GM21619 (cell line): ENCODE data around the gene LRRTM1.

Source experiments
- ATAC-seq: cut with Tn5 transposase; IDR thresholded peaks from one replicate; pipeline ENCODE4 v1.9.1; 2021; ENCODE audit not compliant: unreplicated experiment

LRRTM1 gene, protein sequence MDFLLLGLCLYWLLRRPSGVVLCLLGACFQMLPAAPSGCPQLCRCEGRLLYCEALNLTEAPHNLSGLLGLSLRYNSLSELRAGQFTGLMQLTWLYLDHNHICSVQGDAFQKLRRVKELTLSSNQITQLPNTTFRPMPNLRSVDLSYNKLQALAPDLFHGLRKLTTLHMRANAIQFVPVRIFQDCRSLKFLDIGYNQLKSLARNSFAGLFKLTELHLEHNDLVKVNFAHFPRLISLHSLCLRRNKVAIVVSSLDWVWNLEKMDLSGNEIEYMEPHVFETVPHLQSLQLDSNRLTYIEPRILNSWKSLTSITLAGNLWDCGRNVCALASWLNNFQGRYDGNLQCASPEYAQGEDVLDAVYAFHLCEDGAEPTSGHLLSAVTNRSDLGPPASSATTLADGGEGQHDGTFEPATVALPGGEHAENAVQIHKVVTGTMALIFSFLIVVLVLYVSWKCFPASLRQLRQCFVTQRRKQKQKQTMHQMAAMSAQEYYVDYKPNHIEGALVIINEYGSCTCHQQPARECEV

DNA sequence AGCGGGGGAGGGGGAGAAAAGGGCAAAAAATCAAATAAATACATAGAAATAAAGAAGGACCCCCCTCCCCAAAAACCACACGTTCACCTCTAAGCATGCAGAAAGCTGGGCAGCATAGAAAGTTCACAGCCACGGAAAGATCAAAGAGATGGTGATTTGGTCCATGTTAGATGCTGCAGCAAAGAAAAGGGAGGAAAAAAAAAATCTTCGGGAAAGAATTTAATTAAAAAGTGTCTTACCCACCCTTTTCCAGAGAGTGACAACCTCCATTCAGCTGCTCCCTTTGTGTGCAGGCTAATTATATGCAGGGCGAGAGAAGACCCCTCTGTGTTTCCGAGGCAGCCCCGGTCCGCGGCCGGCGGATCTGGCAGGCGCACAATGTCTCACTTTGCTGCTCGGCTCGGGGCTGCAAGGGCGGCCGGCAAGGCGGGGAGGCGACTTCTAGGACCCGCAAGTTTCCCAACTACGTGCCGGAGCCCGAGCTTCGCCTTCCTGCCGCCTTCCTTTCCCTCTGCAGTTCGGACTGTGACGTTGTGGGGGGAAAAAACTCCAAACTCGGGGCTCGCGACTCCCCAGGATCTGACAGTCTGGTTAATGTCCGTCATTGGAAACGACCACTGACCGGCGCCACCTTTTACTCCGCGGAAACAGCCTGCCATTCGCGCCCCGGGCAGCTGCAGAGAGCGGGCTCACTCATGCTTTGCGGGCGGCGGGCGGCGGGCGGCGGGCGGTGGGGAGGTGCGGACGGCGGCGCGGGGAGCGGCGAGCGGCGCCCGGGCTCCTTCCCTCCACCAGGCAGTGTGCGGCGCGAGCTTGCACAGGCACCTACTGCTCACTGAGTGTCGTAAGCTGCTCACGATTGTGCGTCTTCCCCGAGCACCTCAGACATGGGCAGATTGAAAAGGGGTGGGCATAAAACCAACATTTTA lies at the start of gene LRRTM1:
LRRTM1 (minus strand) TSS at position 844 of the 929 bp plus-strand sequence. CDS start 933 bp downstream, outside the sequence.
- ATAC-seq, result no peak

DNA sequence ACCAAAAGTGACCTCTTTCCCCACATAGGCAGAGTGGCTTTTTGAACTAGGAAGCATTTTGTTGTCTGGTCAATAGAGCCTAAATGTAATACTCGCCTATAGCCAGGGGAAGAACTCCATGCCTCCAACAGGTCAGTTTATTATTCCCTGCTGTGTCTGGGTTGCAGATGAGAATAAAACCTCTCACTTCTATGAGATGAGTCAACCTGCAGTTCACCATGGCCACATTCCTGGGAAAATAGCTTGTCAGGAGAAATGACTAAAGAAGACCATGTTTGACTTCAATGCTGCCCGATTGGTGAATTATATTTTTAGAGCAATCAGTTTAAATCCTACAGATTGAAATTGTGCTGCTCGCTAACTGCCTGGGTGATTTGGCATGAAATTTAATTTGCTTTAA lies 46.7 kb upstream of the LRRTM1 start:
- ATAC-seq, result no peak

DNA sequence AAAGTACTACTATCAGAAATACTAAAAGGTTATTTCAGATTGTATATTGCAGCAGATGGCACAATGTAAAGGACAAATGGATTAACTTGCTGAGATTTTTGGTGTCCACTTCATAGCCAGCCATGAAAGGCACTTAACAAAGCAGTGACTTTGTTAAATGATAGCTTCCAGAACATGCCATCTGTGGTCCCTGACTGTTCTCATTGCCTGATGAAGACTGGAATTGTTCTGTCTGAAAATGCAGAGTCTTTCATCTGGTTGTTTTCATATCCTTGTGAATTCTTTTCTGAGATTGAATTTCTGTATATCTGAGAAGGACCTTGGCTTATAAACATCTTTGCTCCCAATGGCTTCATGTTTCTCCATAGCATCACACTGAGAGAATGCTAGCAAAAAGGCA lies 44.4 kb upstream of the LRRTM1 start:
- no peak for ATAC-seq

DNA sequence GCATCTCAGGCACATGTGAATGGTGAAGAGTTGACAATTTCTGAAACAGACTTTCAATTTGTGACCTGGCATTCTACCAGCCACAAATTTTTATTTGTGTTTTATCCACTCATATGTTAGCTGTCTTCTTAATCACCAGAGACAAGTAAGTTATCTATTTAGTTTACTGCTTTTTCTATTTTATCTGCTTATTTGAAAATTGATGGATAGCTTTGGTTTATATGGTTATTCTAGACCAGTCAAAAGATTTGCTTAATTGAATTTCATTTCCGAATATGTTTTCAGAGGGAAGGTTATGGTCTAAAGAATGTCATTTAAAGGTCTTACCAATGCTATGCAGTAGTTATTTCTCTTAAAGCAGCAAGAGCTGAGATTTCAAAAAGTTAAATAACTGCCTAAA lies 43.5 kb upstream of the LRRTM1 start:
- no peak for ATAC-seq

DNA sequence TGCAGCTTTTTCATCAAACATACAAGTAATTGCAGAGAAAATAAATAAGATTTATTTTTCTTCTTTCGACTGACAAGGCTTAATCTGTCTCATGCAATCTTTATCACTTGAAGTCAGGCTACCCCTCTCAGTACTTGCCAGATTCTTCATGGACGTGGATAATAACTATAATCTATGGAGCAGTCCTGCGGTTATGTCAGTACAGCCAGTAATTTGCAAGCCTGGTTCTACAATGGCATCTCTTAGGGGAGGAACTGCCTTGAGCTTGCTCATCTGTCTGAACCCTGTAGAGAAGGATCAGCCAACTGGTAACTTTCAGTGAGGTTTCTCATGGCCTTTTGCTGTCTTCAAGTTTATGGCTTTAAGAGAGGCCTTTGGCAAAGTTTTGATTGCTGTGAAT lies 35.5 kb upstream of the LRRTM1 start:
- no peak for ATAC-seq

DNA sequence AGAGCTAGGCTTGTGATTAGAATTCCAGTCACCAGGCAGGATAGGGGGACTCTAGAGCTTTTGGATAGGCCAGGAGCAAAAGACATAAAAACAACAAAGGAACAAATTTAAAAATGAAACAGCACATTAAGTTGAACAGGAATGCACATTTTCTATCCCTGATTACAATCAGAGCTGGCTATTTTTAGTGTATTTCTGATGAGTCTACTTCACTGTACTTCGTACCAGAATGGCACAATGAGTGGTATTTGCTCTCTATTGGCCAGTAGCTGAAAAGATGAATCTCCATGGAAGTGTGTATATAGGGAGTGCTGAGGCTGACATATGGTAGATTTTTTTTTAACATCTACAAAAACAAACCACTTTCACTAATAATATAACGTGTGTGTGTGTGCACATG lies 34.2 kb upstream of the LRRTM1 start:
- ATAC-seq, result no peak

DNA sequence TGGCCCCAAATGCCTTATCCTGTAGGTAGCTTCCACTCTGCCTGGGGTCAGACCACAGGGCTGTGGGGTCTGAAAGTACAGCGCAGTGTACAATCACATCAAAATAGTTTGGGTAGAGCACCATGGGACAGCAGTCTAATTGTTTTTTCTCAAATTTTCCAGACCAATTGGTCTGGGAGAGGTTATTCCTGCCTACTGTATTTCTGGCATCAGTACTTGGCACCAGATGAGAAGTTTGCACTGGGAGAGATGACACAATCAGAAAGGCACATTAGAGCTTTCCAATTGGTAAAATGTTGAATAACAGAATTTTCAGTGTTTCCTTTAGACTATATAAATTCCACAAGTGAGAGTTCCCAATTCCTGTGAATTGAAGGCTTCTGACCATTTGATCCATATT lies 30.9 kb upstream of the LRRTM1 start:
- ATAC-seq, result no peak

DNA sequence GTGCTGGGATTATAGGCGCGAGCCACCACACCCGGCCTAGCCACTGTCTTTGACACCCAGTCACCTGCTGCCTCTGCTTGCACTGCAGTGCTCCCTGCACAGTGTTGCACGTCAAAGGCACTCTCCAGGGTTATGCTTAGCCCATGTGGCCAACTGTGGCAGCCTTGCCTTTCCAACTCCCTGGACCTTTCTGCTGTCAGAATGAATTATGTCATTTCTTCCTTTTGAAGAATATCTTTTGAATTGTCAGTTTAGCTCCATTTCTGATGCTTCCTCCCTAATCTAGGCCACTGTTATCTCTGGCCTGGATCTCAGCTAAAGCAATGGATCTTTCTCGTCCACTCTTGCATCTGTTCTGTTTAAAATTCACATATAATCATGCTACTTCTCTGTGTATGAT lies 29.3 kb upstream of the LRRTM1 start:
- ATAC-seq, result no peak

DNA sequence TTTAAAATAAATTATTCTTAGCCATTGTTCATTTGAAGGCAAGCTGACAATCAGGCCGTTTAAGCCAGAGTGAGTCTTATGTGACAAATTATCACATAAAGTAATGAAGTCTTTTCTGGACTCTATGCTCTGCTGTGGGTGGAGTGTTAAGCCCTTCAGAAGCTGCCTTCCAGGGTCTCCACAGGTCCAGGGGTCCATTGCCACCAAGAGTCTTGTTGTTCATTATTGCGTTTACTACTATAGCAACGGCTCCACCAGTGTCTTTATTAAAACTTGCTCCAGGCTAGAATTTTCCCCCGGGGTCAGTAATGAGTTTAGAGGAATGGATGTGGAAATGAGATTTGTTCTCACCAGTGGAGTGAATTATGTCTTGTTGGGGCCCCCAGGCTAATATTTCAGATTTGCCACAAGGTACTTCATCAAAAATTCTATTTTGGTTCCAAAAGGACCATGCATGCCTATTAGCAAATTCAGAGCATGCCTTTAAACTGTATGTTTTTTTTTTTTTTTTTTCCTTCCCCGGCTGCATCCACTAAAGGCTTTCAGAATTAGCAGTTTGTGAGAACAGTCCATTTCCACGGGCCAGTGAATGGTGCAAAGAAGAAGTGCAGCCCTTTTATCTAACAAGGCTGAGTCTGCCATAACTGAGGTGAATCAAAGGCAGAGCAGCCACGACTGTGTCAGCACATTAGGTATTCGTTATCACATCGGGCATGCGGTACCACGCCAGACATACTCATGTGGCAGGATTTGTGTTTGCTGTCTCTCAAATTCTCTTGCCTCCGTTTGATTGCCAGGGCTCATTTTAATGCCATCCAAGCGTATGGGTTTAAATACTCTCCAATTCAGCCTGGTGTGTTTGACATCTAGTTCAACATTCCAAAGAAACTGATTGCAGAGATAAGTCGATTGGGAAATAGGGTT lies 26.2 kb upstream of the LRRTM1 start:
- no peak for ATAC-seq

DNA sequence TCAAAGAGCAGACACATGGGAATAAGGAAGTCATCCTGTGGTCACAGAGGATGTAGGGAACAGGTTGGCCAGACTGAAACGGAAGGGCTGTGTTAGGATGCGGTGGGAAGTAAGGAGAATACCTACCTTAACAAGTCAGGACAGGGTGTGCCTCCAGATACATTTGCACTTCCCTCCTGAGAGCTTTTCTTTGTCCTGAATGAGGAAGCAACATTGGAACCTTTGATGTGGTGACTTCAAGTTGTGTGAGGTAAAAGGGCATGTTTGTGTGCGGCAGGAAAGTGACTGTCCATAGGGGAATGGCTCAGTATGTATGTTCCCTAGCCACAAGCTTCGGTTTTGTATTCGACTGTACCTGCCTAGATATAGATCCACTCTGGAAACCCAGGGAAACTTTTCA lies 24.9 kb upstream of the LRRTM1 start:
- no peak for ATAC-seq

DNA sequence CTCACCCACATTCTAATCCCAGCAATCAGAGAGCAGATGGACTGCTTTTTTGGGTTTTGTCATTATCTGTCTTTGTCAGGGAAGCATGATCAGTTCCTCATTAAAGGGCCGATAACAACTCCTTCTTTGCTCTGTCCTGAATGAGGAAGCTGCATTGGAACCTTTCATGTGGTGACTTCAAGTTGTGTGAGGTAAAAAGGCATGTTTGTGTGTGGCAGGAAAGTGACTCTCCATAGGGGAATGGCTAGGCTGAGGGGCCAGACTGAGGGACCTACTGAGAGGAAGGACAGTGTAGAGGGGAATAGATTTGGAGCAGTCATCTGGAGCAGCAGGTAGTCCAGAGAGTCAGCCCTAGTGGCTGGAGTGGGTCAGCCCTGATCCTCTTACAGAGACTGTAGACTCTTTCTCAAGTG lies 23.6 kb upstream of the LRRTM1 start:
- ATAC-seq, result no peak

DNA sequence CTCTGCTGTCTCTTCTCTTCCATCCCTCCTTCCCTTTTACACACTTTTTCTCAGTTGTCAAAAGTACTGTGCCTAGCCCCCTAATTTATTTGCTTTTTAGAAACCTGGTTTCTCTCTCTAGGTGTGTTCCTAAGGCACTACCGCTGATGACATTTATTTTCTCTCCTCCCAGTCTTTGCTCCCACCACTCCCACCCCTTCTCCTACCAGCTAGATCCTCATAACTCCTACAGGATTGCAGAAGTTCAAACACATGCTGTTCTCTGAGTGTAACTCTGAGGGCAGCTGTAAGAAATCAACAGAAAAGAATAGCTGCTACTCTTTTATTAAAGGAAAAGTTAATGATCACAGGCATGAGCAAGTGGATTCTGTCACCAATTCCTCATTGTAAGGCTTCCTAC lies 22.3 kb upstream of the LRRTM1 start:
- no peak for ATAC-seq

DNA sequence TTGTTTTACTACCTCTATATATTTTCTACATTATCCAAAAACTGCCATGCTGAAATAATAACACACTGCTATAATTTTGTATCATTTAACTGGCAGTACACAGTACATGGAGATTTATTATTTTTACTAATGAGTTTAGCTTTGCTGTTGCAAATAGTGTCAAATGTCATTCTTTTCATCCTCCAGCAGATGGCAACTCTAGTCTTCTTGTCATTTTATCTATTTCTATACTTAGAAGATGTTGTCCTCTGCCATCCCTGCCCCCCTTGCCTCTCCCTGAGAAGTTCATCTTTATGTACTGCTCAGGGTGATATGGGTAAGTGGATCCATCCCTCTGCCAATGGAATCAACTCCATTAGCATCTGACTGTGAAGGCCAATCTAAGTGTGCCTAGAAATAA lies 21.7 kb upstream of the LRRTM1 start:
- no peak for ATAC-seq

DNA sequence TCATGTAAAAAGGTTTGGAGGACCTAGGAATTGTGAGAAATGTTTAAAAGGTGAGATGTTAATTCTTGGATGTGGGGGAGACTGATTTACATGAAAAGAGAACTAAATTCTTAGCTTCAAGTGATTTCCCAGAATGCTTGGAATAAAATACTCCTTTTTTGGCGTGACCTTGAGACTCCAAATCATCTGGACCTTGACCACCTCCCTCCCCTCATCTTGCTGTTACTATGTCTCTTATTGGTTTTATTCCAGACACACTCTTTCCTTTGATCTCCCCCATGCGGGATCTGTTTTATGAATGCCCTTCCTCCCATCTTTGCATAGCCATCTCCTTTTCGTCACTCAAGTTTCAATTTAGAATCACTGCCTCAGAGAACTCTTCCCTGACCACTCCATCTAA lies 20.0 kb upstream of the LRRTM1 start:
- no peak for ATAC-seq

DNA sequence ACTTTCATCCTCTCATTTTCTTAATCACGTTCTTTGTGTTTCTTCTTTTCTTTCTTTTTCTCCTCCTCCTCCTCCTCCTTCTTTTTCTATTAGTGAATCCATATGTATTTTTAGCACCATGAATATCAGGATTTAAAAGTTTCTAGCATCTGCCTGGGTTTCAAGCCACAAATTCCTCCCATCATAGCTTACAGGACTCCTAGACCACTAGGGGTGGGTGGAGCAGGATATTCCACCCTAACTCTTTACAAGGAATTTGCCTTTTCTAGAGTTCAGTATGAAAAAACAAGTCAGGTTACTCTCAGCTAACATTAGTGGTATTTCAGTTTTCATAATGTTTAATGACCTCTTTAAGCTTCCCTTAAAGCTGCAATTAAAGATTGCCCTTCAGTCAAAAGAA lies 19.1 kb upstream of the LRRTM1 start:
- no peak for ATAC-seq

DNA sequence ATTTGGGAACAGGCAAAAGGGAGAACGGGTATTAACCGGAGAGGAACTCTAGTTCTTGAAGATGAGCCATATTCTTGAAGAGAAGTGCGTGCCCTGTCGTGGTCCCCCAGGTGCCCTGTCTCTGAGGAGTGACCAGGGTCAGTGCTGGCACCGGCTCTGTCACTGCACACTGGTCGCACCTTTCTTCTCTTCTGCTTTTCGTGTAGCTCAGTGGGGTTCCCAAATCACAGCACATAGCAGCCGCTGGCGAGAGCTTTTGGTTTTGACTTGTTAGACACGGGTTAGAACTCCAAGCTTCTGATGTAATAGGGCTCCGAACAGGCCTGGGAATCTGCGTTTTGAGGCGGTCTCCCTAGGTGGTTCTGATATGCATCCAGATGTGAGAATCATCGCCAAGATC lies 18.4 kb upstream of the LRRTM1 start:
- ATAC-seq, result no peak

DNA sequence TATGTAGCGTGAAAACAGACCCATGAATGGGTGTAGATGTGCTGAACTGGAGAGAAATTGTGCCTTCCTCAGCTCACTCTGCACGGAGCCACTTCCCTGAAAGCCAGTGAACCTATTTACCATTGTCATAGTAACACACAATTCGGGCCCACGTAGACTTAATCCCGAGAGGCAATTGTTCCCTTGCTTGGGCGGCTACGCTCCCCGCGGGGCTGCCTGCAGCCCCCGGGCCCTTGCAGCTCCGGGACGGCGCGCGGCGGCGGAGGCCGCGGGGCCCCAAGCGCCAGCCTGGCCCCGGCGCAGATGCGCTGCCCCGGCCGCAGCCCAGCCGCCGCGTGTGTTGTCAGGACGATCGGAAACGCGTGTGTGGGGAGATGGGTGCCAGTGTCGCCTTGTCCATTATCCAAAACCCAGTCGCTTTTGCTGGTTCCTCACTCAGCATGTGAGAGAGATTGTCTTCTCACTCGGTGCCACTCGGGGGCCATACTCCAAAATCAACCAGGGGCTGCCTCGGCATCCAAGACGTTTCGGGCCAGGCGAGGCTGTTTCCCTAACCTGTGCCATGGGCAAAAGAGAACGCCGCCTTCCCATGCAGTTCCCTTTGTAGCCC lies 17.9 kb upstream of the LRRTM1 start:
- ATAC-seq, result no peak

DNA sequence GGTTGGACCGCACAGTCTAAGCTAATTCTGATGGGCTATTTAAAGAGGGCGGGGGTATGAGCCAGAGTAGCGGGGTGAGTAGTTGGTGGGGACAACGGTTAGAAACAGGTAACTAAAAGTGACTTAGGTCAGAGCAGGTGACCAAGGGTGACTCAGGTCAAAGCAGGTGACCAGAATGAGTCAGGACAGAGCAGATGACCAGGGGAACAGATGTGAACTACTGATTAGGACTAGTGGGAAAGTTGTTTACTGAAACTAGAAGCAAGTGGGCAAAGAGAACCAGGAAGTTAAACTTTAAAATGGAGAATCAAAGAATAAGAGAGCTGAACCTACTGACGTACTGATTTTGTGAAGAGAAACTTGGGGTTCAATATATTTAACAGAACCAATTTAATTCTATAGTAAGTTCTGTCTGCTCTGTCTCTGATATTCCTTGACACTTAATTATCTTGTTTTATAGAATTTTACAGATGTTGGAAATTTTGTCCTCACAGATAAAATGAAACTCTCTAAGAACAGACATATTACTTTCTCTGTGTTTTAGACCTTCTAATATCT lies 7.8 kb upstream of the LRRTM1 start:
- ATAC-seq, result no peak

DNA sequence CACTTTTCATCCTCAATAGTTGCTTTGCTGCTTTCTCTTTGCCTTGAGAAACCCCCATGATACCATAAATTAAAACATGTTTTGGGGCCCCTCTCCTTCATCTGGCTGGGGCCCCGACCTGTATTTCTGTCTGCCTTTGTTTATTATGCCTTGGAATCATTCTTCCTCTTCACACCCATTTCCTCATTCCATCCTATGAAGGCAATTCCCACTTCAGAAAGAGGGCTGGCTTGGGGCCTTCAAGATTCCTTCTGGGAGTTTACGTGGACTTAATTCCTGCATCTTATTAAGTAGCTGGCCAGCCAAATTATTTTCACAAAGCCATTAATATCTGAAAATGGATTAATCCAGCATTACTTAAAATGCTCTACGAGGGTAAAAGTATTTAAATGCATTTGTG lies 6.8 kb upstream of the LRRTM1 start:
- ATAC-seq, result no peak
